A549 treated with CpdA at 1 μM for 4 hours (cell line): ENCODE results near the gene ZYG11B. TPM values are rescaled to one million over a fixed set of nuclear protein-coding genes. Genes with fewer than 3 reads are reported as not detected.

Experiments
- total RNA-seq: library from RNA; stranded (reverse); fragments of 200-300 nt; extraction: Qiagen RNA extraction; gene quantifications from 5 replicates; pipeline ENCODE4 v1.2.3, GENCODE V29; 2022; ENCODE audit warnings: low read depth

ZYG11B gene
- total RNA-seq: 3.4 to 5.3 TPM (median 4.4 TPM) in 5 replicates

GRCh38 chr1:52726265-52727113 lies at the start of gene ZYG11B:
Gene ZYG11B (plus strand): TSS chr1:52726453. CDS start chr1:52726654, 201 bp downstream.

GRCh38 chr1:52697795-52698674 lies 28.2 kb upstream of the ZYG11B start, which contains the start of gene COA7:
Gene COA7 (minus strand): TSS chr1:52698347. CDS start chr1:52698326, 21 bp downstream.

GRCh38 chr1:52842643-52843310 lies 116.5 kb downstream of the ZYG11B start, which contains the start of gene ZYG11A:
Gene ZYG11A (plus strand): TSS chr1:52842760. CDS start chr1:52842884, 124 bp downstream.

Other genes starting within 250 kb of the ZYG11B start
- gene TUT4, start 173.4 kb upstream of the ZYG11B start, total RNA-seq: 15.8 to 26.3 TPM (median 16.9 TPM) in 5 replicates
- not detected in 5 replicates for gene GPX7, start 124.1 kb upstream of the ZYG11B start, total RNA-seq
- gene SHISAL2A, start 93.3 kb upstream of the ZYG11B start, total RNA-seq: 0.19 TPM in 1 of 5 replicates, not detected in the others
- gene COA7, start 28.1 kb upstream of the ZYG11B start, total RNA-seq: 19.6 to 24.4 TPM (median 22.0 TPM) in 5 replicates
- 2.1 to 2.7 TPM (median 2.5 TPM) in 5 replicates for gene ZYG11A, start 116.3 kb downstream of the ZYG11B start, total RNA-seq
- 8.5 to 13.2 TPM (median 10.1 TPM) in 5 replicates for gene ECHDC2, start 195.3 kb downstream of the ZYG11B start, total RNA-seq
- gene SCP2, start 200.8 kb downstream of the ZYG11B start, total RNA-seq: 44.9 to 68.4 TPM (median 52.3 TPM) in 5 replicates